ACHN (cell line): Measurements from ENCODE around the gene PLA2G4F.

Experiments
- DNase-seq: peaks from one replicate; pipeline ENCODE4 v3.0.0-alpha.2; 2015
- in situ Hi-C: cut with HindIII; loops from 2 replicates; pipeline ENCODE4 v1.10.0; 2017; ENCODE audit warnings: low sequenced_read_pairs, low pct_ligation_motif_present, low pct_unique_long_range_greater_than_20kb

Gene PLA2G4F

GRCh38 chr15:42138968-42139386 is 17.5 kb downstream of the PLA2G4F start:
- in situ Hi-C loops = no loop called here
- no peak for DNase-seq

GRCh38 chr15:42138411-42138810 is 18.0 kb downstream of the PLA2G4F start:
- no peak for DNase-seq
- in situ Hi-C loops = no loop called here

- DNase-seq = peak; percentile 52
Measured at GRCh38 chr15:42137461-42138261, 18.8 kb downstream of the PLA2G4F start.

GRCh38 chr15:42136513-42136912 is 19.9 kb downstream of the PLA2G4F start:
- no peak for DNase-seq
- in situ Hi-C loops = no loop called here

More at GRCh38 chr15:42137461-42138261, 18.8 kb downstream of the PLA2G4F start:
- in situ Hi-C loops = no loop called here

GRCh38 chr15:42135351-42135750 is 21.1 kb downstream of the PLA2G4F start:
- in situ Hi-C loops = no loop called here
- no peak for DNase-seq

GRCh38 chr15:42134617-42135245 is 21.7 kb downstream of the PLA2G4F start:
- DNase-seq = peak; percentile 33
- in situ Hi-C loops = no loop called here

GRCh38 chr15:42133886-42134502 is 22.4 kb downstream of the PLA2G4F start:
- in situ Hi-C loops = no loop called here
- peak; percentile 58 for DNase-seq

- in situ Hi-C loops = no loop called here
- DNase-seq = no peak
Measured at GRCh38 chr15:42133356-42133755, 23.1 kb downstream of the PLA2G4F start.

GRCh38 chr15:42131826-42132806 is 24.3 kb downstream of the PLA2G4F start:
- in situ Hi-C loops = no loop called here
- DNase-seq = no peak

GRCh38 chr15:42131006-42131405 is 25.4 kb downstream of the PLA2G4F start:
- DNase-seq = no peak
- in situ Hi-C loops = no loop called here

- DNase-seq = no peak
- in situ Hi-C loops = no loop called here
Measured at GRCh38 chr15:42130246-42130986, 26.0 kb downstream of the PLA2G4F start.

- in situ Hi-C loops = no loop called here
- DNase-seq = no peak
Measured at GRCh38 chr15:42129364-42129763, 27.1 kb downstream of the PLA2G4F start.

GRCh38 chr15:42128476-42128875 is 28.0 kb downstream of the PLA2G4F start:
- in situ Hi-C loops = no loop called here
- no peak for DNase-seq

GRCh38 chr15:42123546-42123945 is 32.9 kb downstream of the PLA2G4F start:
- DNase-seq = no peak
- in situ Hi-C loops = no loop called here

- in situ Hi-C loops = no loop called here
- DNase-seq = no peak
Measured at GRCh38 chr15:42121682-42122081, 34.8 kb downstream of the PLA2G4F start.

GRCh38 chr15:42121021-42121420 is 35.4 kb downstream of the PLA2G4F start:
- in situ Hi-C loops = no loop called here
- no peak for DNase-seq

GRCh38 chr15:42120285-42120684 is 36.2 kb downstream of the PLA2G4F start:
- in situ Hi-C loops = no loop called here
- DNase-seq = no peak

GRCh38 chr15:42119446-42119760 is 37.0 kb downstream of the PLA2G4F start:
- no peak for DNase-seq
- in situ Hi-C loops = no loop called here
